IgD-negative memory B cell (primary cell): ENCODE measurements around the gene KRTAP1-4. TPM values are rescaled to one million over a fixed set of nuclear protein-coding genes. Genes with fewer than 3 reads are reported as not detected.
"Not testable (repeated sequence)": the region's sequence is repeated elsewhere in the genome, so short reads cannot be mapped to it uniquely, and the experiment has no call there.

Experiments
- H3K27ac Mint-ChIP-seq, 3 donors: one replicate each; pipeline ENCODE4 v1.8.0; 2020 to 2022; ENCODE audit warnings: mild to moderate bottlenecking in 3 of 3, mixed read lengths in 3 of 3, moderate library complexity in 1 of 3
- H3K27me3 Mint-ChIP-seq: one replicate; pipeline ENCODE4 v1.8.0; 2021; ENCODE audit warnings: mixed read lengths
- H3K36me3 Mint-ChIP-seq: one replicate; pipeline ENCODE4 v1.8.0; 2020; ENCODE audit warnings: mild to moderate bottlenecking, mixed read lengths
- H3K4me1 Mint-ChIP-seq, 3 donors: one replicate each; pipeline ENCODE4 v1.8.0; 2020 to 2022; ENCODE audit warnings: mixed read lengths in 3 of 3, mild to moderate bottlenecking in 1 of 3
- H3K4me3 Mint-ChIP-seq, 4 donors: one replicate each; pipeline ENCODE4 v1.8.0; 2020 to 2022; ENCODE audit warnings: mild to moderate bottlenecking in 4 of 4, mixed read lengths in 4 of 4, moderate library complexity in 3 of 4
- H3K9me3 Mint-ChIP-seq, 3 donors: one replicate each; pipeline ENCODE4 v1.8.0; 2020 to 2021; ENCODE audit warnings: mixed read lengths in 3 of 3, mild to moderate bottlenecking in 1 of 3
- polyA plus RNA-seq: library from polyadenylated mRNA; unstranded; fragments of 300-500 nt; fragmentation: Illumina TruSeq; gene quantifications from one replicate; pipeline ENCODE4 v1.2.3, GENCODE V29; 2021

KRTAP1-4 gene
- not detected for polyA plus RNA-seq

GRCh38 chr17:41029633-41030245 is at the start of gene KRTAP1-4:
KRTAP1-4 (minus strand) TSS chr17:41030195; CDS start chr17:41030078, 117 bp downstream.
- Mint-ChIP-seq H3K4me1 (no peaks in the 10 kb centered on the region), H3K9me3 (no peaks in the 10 kb centered on the region), H3K27ac (no peak within 1 kb of the TSS), H3K36me3 (peaks cover 3% of the 10 kb centered on the region), H3K4me3 (no peak within 1 kb of the TSS), H3K27me3 (peaks cover 19% of the 10 kb centered on the region)

GRCh38 chr17:41076788-41077187 is 46.8 kb upstream of the KRTAP1-4 start:
- Mint-ChIP-seq H3K4me3 (no peak overlapping the region), H3K27me3 (peaks cover 9% of the 10 kb centered on the region), H3K27ac (no peak overlapping the region), H3K9me3 (peaks cover 0 to 5% (median 0%) of the 10 kb centered on the region in 3 donors), H3K36me3 (no peaks in the 10 kb centered on the region), H3K4me1 (no peaks in the 10 kb centered on the region)

- peaks cover 5% of the 10 kb centered on the region for H3K27me3 Mint-ChIP-seq
- H3K4me3 Mint-ChIP-seq = no peak overlapping the region
- H3K9me3 Mint-ChIP-seq = peaks cover 0 to 5% (median 2%) of the 10 kb centered on the region in 3 donors
- no peak overlapping the region for H3K27ac Mint-ChIP-seq
- no peaks in the 10 kb centered on the region for H3K36me3 Mint-ChIP-seq
- no peaks in the 10 kb centered on the region for H3K4me1 Mint-ChIP-seq
These were observed 43.7 kb upstream of the KRTAP1-4 start for GRCh38 chr17:41073676-41074075.

GRCh38 chr17:41071606-41072360 is 41.8 kb upstream of the KRTAP1-4 start:
- peak overlapping the region in 1 of 4 donors; percentile 40 for H3K4me3 Mint-ChIP-seq

GRCh38 chr17:41069031-41069430 is 39.0 kb upstream of the KRTAP1-4 start:
- Mint-ChIP-seq H3K27ac (no peak overlapping the region), H3K4me3 (no peak overlapping the region), H3K9me3 (peaks cover 0 to 2% (median 0%) of the 10 kb centered on the region in 3 donors)

More at GRCh38 chr17:41071606-41072360, 41.8 kb upstream of the KRTAP1-4 start:
- Mint-ChIP-seq H3K27ac (no peak overlapping the region), H3K9me3 (peaks cover 0 to 5% (median 2%) of the 10 kb centered on the region in 3 donors), H3K4me1 (no peaks in the 10 kb centered on the region), H3K27me3 (peaks cover 5% of the 10 kb centered on the region), H3K36me3 (no peaks in the 10 kb centered on the region)

GRCh38 chr17:41067281-41067680 is 37.3 kb upstream of the KRTAP1-4 start:
- no peak overlapping the region for H3K4me3 Mint-ChIP-seq
- no peaks in the 10 kb centered on the region for H3K27me3 Mint-ChIP-seq
- no peak overlapping the region for H3K27ac Mint-ChIP-seq
- no peaks in the 10 kb centered on the region for H3K4me1 Mint-ChIP-seq
- peaks cover 0 to 2% (median 0%) of the 10 kb centered on the region in 3 donors for H3K9me3 Mint-ChIP-seq
- H3K36me3 Mint-ChIP-seq = no peaks in the 10 kb centered on the region

More at GRCh38 chr17:41069031-41069430, 39.0 kb upstream of the KRTAP1-4 start:
- Mint-ChIP-seq H3K36me3 (no peaks in the 10 kb centered on the region), H3K4me1 (no peaks in the 10 kb centered on the region), H3K27me3 (no peaks in the 10 kb centered on the region)

- H3K27me3 Mint-ChIP-seq = peaks cover 7% of the 10 kb centered on the region
- H3K4me1 Mint-ChIP-seq = no peaks in the 10 kb centered on the region
- H3K27ac Mint-ChIP-seq = peak within 1 kb of the TSS in 1 of 3 donors; percentile 47
- no peaks in the 10 kb centered on the region for H3K36me3 Mint-ChIP-seq
- no peaks in the 10 kb centered on the region for H3K9me3 Mint-ChIP-seq
- no peak within 1 kb of the TSS for H3K4me3 Mint-ChIP-seq
These were observed 36.0 kb upstream of the KRTAP1-4 start, which contains the start of gene KRTAP2-4 for GRCh38 chr17:41065829-41066624. KRTAP2-4 (minus strand) TSS chr17:41065879; CDS start chr17:41065845, 34 bp downstream.

GRCh38 chr17:41065016-41065689 is 35.2 kb upstream of the KRTAP1-4 start:
- not testable (repeated sequence) for H3K4me1 Mint-ChIP-seq, H3K27me3 Mint-ChIP-seq, H3K27ac Mint-ChIP-seq, H3K36me3 Mint-ChIP-seq, H3K9me3 Mint-ChIP-seq, H3K4me3 Mint-ChIP-seq

GRCh38 chr17:41064301-41064700 is 34.3 kb upstream of the KRTAP1-4 start:
- Mint-ChIP-seq H3K36me3 (no peaks in the 10 kb centered on the region), H3K4me1 (no peaks in the 10 kb centered on the region), H3K4me3 (no peak overlapping the region), H3K27ac (no peak overlapping the region), H3K9me3 (no peaks in the 10 kb centered on the region), H3K27me3 (peaks cover 12% of the 10 kb centered on the region)

- no peaks in the 10 kb centered on the region for H3K36me3 Mint-ChIP-seq
- H3K27ac Mint-ChIP-seq = no peak overlapping the region
- H3K27me3 Mint-ChIP-seq = peaks cover 16% of the 10 kb centered on the region
- H3K4me3 Mint-ChIP-seq = no peak overlapping the region
- no peaks in the 10 kb centered on the region for H3K4me1 Mint-ChIP-seq
- H3K9me3 Mint-ChIP-seq = no peaks in the 10 kb centered on the region
These were observed 33.5 kb upstream of the KRTAP1-4 start for GRCh38 chr17:41063449-41063848.

GRCh38 chr17:41061964-41062363 is 32.0 kb upstream of the KRTAP1-4 start:
- H3K27me3 Mint-ChIP-seq = peaks cover 16% of the 10 kb centered on the region
- no peak overlapping the region for H3K4me3 Mint-ChIP-seq
- H3K9me3 Mint-ChIP-seq = peaks cover 0 to 3% (median 2%) of the 10 kb centered on the region in 3 donors
- no peaks in the 10 kb centered on the region for H3K4me1 Mint-ChIP-seq
- no peaks in the 10 kb centered on the region for H3K36me3 Mint-ChIP-seq
- H3K27ac Mint-ChIP-seq = no peak overlapping the region

- H3K36me3 Mint-ChIP-seq = no peaks in the 10 kb centered on the region
- H3K9me3 Mint-ChIP-seq = peaks cover 1 to 3% (median 2%) of the 10 kb centered on the region in 3 donors
- H3K4me3 Mint-ChIP-seq = no peak within 1 kb of the TSS
- H3K4me1 Mint-ChIP-seq = no peaks in the 10 kb centered on the region
- peaks cover 17% of the 10 kb centered on the region for H3K27me3 Mint-ChIP-seq
- H3K27ac Mint-ChIP-seq = no peak within 1 kb of the TSS
These were observed 30.1 kb upstream of the KRTAP1-4 start, which contains the start of gene KRTAP2-3 for GRCh38 chr17:41060052-41060604. KRTAP2-3 (minus strand) TSS chr17:41060114; CDS start chr17:41060050, 64 bp downstream.

GRCh38 chr17:41059276-41060051 is 29.5 kb upstream of the KRTAP1-4 start:
- peaks cover 17% of the 10 kb centered on the region for H3K27me3 Mint-ChIP-seq
- not testable (repeated sequence) for H3K36me3 Mint-ChIP-seq, H3K4me3 Mint-ChIP-seq, H3K4me1 Mint-ChIP-seq, H3K9me3 Mint-ChIP-seq, H3K27ac Mint-ChIP-seq

- peaks cover 0 to 2% (median 0%) of the 10 kb centered on the region in 3 donors for H3K4me1 Mint-ChIP-seq
- H3K4me3 Mint-ChIP-seq = no peak overlapping the region
- peaks cover 1 to 4% (median 2%) of the 10 kb centered on the region in 3 donors for H3K9me3 Mint-ChIP-seq
- H3K36me3 Mint-ChIP-seq = no peaks in the 10 kb centered on the region
- H3K27ac Mint-ChIP-seq = no peak overlapping the region
- H3K27me3 Mint-ChIP-seq = peaks cover 17% of the 10 kb centered on the region
These were observed 28.7 kb upstream of the KRTAP1-4 start for GRCh38 chr17:41058741-41059140.
